PFSK-1 (cell line): Measurements from ENCODE around the gene TCTN2.

Experiments used
- FOXP2 ChIP-seq: optimal IDR thresholded peaks from 2 replicates; pipeline ENCODE3; 2011; ENCODE audit warnings: borderline replicate concordance, control low read depth, inconsistent platforms; ENCODE audit not compliant: insufficient read depth; ENCODE audit errors: extremely low read length, extremely low read depth
- POLR2AphosphoS5 ChIP-seq: IDR thresholded peaks from 2 replicates; pipeline ENCODE4 v1.6.1; 2012; ENCODE audit warnings: low read depth, mild to moderate bottlenecking, control low read depth, low read length, moderate library complexity
- REST ChIP-seq, 2 experiments: IDR thresholded peaks; 2 replicates each; pipeline versions ENCODE4 v1.6.1 to v1.8.0; 2011 to 2012; ENCODE audit warnings: low read depth in 2 of 2, low read length in 2 of 2, control low read depth in 1 of 2, inconsistent platforms in 1 of 2, mild to moderate bottlenecking in 1 of 2, moderate library complexity in 1 of 2; ENCODE audit not compliant: insufficient read depth in 1 of 2
- SIN3A ChIP-seq: IDR thresholded peaks from 2 replicates; pipeline ENCODE4 v1.6.1; 2012; ENCODE audit warnings: mild to moderate bottlenecking, low read length, moderate library complexity, borderline replicate concordance; ENCODE audit not compliant: insufficient read depth
- TAF1 ChIP-seq: IDR thresholded peaks from 2 replicates; pipeline ENCODE4 v1.6.1; 2012; ENCODE audit warnings: low read length, control low read depth, borderline replicate concordance; ENCODE audit not compliant: insufficient read depth

TCTN2 gene

GRCh38 chr12:123720141-123720814 lies 49.4 kb downstream of the TCTN2 start:
- TF ChIP-seq FOXP2 (no peak), TAF1 (no peak), REST (IDR thresholded peaks at IDR 0.05; ENCODE audit: insufficient read depth in 1 of 2, low read depth in 2 of 2, low read length in 2 of 2) (no peak), SIN3A (no peak)

- TF ChIP-seq TAF1: no peak
- no peak for TF ChIP-seq REST (IDR thresholded peaks at IDR 0.05; ENCODE audit: insufficient read depth in 1 of 2, low read depth in 2 of 2, low read length in 2 of 2)
- TF ChIP-seq SIN3A: no peak
- TF ChIP-seq POLR2AphosphoS5: no peak
- TF ChIP-seq FOXP2: no peak
Observed at GRCh38 chr12:123721245-123721644, 50.3 kb downstream of the TCTN2 start.

- TF ChIP-seq SIN3A: no peak
- no peak for TF ChIP-seq REST (IDR thresholded peaks at IDR 0.05; ENCODE audit: insufficient read depth in 1 of 2, low read depth in 2 of 2, low read length in 2 of 2)
- no peak for TF ChIP-seq POLR2AphosphoS5
- no peak for TF ChIP-seq TAF1
- TF ChIP-seq FOXP2: no peak
Observed at GRCh38 chr12:123723011-123723410, 52.1 kb downstream of the TCTN2 start.

GRCh38 chr12:123723765-123724164 lies 52.9 kb downstream of the TCTN2 start:
- TF ChIP-seq FOXP2: no peak
- no peak for TF ChIP-seq POLR2AphosphoS5
- TF ChIP-seq REST (IDR thresholded peaks at IDR 0.05; ENCODE audit: insufficient read depth in 1 of 2, low read depth in 2 of 2, low read length in 2 of 2): no peak
- no peak for TF ChIP-seq TAF1
- no peak for TF ChIP-seq SIN3A

DNA sequence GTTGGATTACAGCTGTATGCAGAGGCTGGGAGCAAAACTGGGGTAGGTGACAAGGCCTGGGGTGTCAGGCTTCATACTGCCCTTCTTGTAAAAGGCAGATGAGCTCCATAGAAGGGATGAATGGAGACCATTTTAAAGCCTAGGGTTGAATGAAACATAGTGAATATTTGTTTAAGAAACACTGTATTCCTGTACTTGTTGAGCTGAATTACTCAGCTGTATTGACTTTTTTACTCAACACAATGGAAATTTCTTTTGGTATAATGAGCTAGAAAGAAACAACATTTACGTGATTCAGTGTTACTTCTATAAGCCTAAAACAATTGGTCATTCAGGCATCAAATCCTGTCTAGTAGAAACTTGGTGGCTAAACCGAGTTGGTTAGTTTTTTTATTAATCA lies 55.3 kb downstream of the TCTN2 start:
- TF ChIP-seq REST (IDR thresholded peaks at IDR 0.05; ENCODE audit: insufficient read depth in 1 of 2, low read depth in 2 of 2, low read length in 2 of 2) (no peak), TAF1 (no peak), SIN3A (no peak), FOXP2 (no peak), POLR2AphosphoS5 (no peak)
